Neural cell (in vitro differentiated cells): ENCODE measurements around the gene DMXL1. TPM values are rescaled to one million over a fixed set of nuclear protein-coding genes. Genes with fewer than 3 reads are reported as not detected.

Source experiments
- H2AFZ ChIP-seq: fragments of 200-600, 300-800 bp; sonication (generic), shearing (Covaris generic); 2 replicates; pipeline ENCODE4 v1.6.0; 2014; ENCODE audit warnings: low read depth, mild to moderate bottlenecking, antibody characterized with exemption, low read length, moderate library complexity
- H3F3A ChIP-seq: fragments of 200-600 bp; shearing (Covaris generic); 2 replicates; pipeline ENCODE4 v1.6.1; 2016; ENCODE audit warnings: mild to moderate bottlenecking, moderate library complexity, mixed read lengths, antibody characterized with exemption, low read length; ENCODE audit not compliant: insufficient read depth, poor library complexity, severe bottlenecking
- H3K27ac ChIP-seq: fragments of 200-600, 300-800 bp; sonication (generic), shearing (Covaris generic); 2 replicates; pipeline ENCODE4 v1.5.1; 2014; ENCODE audit warnings: mild to moderate bottlenecking, low read length, moderate library complexity
- H3K27me3 ChIP-seq: fragments of 300-800, 200-600 bp; sonication (generic), shearing (Covaris generic); 2 replicates; pipeline ENCODE4 v1.6.0; 2014; ENCODE audit warnings: mild to moderate bottlenecking, low read depth, low read length, moderate library complexity; ENCODE audit not compliant: insufficient read depth
- H3K36me3 ChIP-seq: fragments of 300-800, 200-600 bp; sonication (generic), shearing (Covaris generic); 2 replicates; pipeline ENCODE4 v1.5.1; 2014; ENCODE audit warnings: mild to moderate bottlenecking, antibody characterized with exemption, low read length, moderate library complexity; ENCODE audit not compliant: insufficient read depth
- H3K4me2 ChIP-seq: fragments of 300-800, 200-600 bp; sonication (generic), shearing (Covaris generic); 2 replicates; pipeline ENCODE4 v1.6.0; 2014; ENCODE audit warnings: mild to moderate bottlenecking, low read length
- H3K4me3 ChIP-seq: fragments of 300-800, 200-600 bp; sonication (generic), shearing (Covaris generic); 2 replicates; pipeline ENCODE4 v1.5.1; 2014; ENCODE audit warnings: mild to moderate bottlenecking, low read length, moderate library complexity
- H3K79me2 ChIP-seq: fragments of 200-600 bp; shearing (Covaris generic); replicated peaks from 2 replicates; pipeline ENCODE4 v1.6.0; 2014; ENCODE audit warnings: mild to moderate bottlenecking, low read length, moderate library complexity; ENCODE audit not compliant: insufficient read depth
- H3K9ac ChIP-seq: fragments of 300-800, 200-600 bp; sonication (generic), shearing (Covaris generic); 2 replicates; pipeline ENCODE4 v1.6.1; 2016; ENCODE audit warnings: mild to moderate bottlenecking, low read length, mixed read lengths
- H3K9me2 ChIP-seq: fragments of 200-600 bp; shearing (Covaris generic); 2 replicates; pipeline ENCODE4 v1.6.1; 2016; ENCODE audit warnings: mild to moderate bottlenecking, low read length, mixed read lengths; ENCODE audit not compliant: insufficient read depth
- H3K9me3 ChIP-seq: fragments of 200-600, 300-800 bp; sonication (generic), shearing (Covaris generic); 2 replicates; pipeline ENCODE4 v1.6.1; 2016; ENCODE audit warnings: mild to moderate bottlenecking, mixed run types, low read length, moderate library complexity, mixed read lengths
- H4K20me1 ChIP-seq: fragments of 200-600 bp; shearing (Covaris generic); 2 replicates; pipeline ENCODE4 v1.6.1; 2016; ENCODE audit warnings: mild to moderate bottlenecking, mixed run types; ENCODE audit not compliant: insufficient read depth
- EP300 ChIP-seq: fragments of 450-650 bp; conservative IDR thresholded peaks from 2 replicates; pipeline ENCODE4 v1.6.1; 2014; ENCODE audit warnings: antibody characterized with exemption, mild to moderate bottlenecking, moderate library complexity; ENCODE audit not compliant: poor library complexity, severe bottlenecking
- EZH2 ChIP-seq: fragments of 200-600, 300-800 bp; shearing (Covaris generic), sonication (generic); IDR thresholded peaks from 2 replicates; pipeline ENCODE4 v1.6.1; 2014; ENCODE audit warnings: antibody characterized with exemption, low read length, borderline replicate concordance, mild to moderate bottlenecking; ENCODE audit not compliant: insufficient read depth, poor library complexity, severe bottlenecking
- MXI1 ChIP-seq: fragments of 450-650 bp; conservative IDR thresholded peaks from 2 replicates; pipeline ENCODE4 v1.6.1; 2014; ENCODE audit warnings: antibody characterized with exemption, mild to moderate bottlenecking; ENCODE audit not compliant: poor library complexity, severe bottlenecking
- POLR2AphosphoS5 ChIP-seq: IDR thresholded peaks from 2 replicates; pipeline ENCODE4 v1.6.1; 2012
- RAD21 ChIP-seq: fragments of 450-650 bp; conservative IDR thresholded peaks from 2 replicates; pipeline ENCODE4 v1.6.1; 2014; ENCODE audit warnings: antibody characterized with exemption, mild to moderate bottlenecking, moderate library complexity
- SMC3 ChIP-seq: fragments of 450-650 bp; conservative IDR thresholded peaks from 2 replicates; pipeline ENCODE4 v1.6.1; 2014; ENCODE audit warnings: antibody characterized with exemption, mild to moderate bottlenecking, moderate library complexity; ENCODE audit not compliant: poor library complexity
- TAF1 ChIP-seq: IDR thresholded peaks from 2 replicates; pipeline ENCODE4 v1.6.1; 2012; ENCODE audit warnings: low read depth
- polyA plus RNA-seq: library from polyadenylated mRNA; depleted of rRNA; stranded (reverse); fragments of >200 nt; gene quantifications from 2 replicates; pipeline ENCODE4 v1.2.3, GENCODE V29; 2014
- TF ChIP-seq, protein P1 (sequence below): IDR thresholded peaks from 2 replicates; pipeline ENCODE4 v1.6.1; 2012; ENCODE audit warnings: borderline replicate concordance
- TF ChIP-seq, protein P2 (sequence below): fragments of 450-650 bp; IDR thresholded peaks from 2 replicates; pipeline ENCODE4 v1.5.1; 2014; ENCODE audit warnings: antibody characterized with exemption, mild to moderate bottlenecking, moderate library complexity; ENCODE audit not compliant: poor library complexity, severe bottlenecking

The DMXL1 gene
- polyA plus RNA-seq, 1 donor from 2014 or later: 46.9 TPM

GRCh38 chr5:119282628-119283027, 211.7 kb downstream of the DMXL1 start:
- H3K79me2 ChIP-seq: no peaks in the 10 kb centered on the region
- no peaks in the 10 kb centered on the region for H3K27me3 ChIP-seq
- H3K36me3 ChIP-seq: no peaks in the 10 kb centered on the region
- H3K9me2 ChIP-seq: no peaks in the 10 kb centered on the region
- H3K4me3 ChIP-seq: no peak overlapping the region
- no peaks in the 10 kb centered on the region for H3K9me3 ChIP-seq
- TF ChIP-seq EZH2: no peak
- TF ChIP-seq, protein P1, sequence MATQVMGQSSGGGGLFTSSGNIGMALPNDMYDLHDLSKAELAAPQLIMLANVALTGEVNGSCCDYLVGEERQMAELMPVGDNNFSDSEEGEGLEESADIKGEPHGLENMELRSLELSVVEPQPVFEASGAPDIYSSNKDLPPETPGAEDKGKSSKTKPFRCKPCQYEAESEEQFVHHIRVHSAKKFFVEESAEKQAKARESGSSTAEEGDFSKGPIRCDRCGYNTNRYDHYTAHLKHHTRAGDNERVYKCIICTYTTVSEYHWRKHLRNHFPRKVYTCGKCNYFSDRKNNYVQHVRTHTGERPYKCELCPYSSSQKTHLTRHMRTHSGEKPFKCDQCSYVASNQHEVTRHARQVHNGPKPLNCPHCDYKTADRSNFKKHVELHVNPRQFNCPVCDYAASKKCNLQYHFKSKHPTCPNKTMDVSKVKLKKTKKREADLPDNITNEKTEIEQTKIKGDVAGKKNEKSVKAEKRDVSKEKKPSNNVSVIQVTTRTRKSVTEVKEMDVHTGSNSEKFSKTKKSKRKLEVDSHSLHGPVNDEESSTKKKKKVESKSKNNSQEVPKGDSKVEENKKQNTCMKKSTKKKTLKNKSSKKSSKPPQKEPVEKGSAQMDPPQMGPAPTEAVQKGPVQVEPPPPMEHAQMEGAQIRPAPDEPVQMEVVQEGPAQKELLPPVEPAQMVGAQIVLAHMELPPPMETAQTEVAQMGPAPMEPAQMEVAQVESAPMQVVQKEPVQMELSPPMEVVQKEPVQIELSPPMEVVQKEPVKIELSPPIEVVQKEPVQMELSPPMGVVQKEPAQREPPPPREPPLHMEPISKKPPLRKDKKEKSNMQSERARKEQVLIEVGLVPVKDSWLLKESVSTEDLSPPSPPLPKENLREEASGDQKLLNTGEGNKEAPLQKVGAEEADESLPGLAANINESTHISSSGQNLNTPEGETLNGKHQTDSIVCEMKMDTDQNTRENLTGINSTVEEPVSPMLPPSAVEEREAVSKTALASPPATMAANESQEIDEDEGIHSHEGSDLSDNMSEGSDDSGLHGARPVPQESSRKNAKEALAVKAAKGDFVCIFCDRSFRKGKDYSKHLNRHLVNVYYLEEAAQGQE: no peak
- TF ChIP-seq POLR2AphosphoS5: no peak
- TF ChIP-seq, protein P2, sequence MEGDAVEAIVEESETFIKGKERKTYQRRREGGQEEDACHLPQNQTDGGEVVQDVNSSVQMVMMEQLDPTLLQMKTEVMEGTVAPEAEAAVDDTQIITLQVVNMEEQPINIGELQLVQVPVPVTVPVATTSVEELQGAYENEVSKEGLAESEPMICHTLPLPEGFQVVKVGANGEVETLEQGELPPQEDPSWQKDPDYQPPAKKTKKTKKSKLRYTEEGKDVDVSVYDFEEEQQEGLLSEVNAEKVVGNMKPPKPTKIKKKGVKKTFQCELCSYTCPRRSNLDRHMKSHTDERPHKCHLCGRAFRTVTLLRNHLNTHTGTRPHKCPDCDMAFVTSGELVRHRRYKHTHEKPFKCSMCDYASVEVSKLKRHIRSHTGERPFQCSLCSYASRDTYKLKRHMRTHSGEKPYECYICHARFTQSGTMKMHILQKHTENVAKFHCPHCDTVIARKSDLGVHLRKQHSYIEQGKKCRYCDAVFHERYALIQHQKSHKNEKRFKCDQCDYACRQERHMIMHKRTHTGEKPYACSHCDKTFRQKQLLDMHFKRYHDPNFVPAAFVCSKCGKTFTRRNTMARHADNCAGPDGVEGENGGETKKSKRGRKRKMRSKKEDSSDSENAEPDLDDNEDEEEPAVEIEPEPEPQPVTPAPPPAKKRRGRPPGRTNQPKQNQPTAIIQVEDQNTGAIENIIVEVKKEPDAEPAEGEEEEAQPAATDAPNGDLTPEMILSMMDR: no peak
- no peak for TF ChIP-seq TAF1
- TF ChIP-seq EP300: no peak
- TF ChIP-seq SMC3: no peak
- TF ChIP-seq RAD21: no peak
- TF ChIP-seq MXI1: no peak
- H3K4me2 ChIP-seq: no peak overlapping the region
- H3F3A ChIP-seq: no peaks in the 10 kb centered on the region
- no peak overlapping the region for H3K27ac ChIP-seq
- H3K9ac ChIP-seq: no peak overlapping the region
- H2AFZ ChIP-seq: no peak overlapping the region
- H4K20me1 ChIP-seq: no peaks in the 10 kb centered on the region

- Histone ChIP-seq H3K9me2 (no peaks in the 10 kb centered on the region), H3K9me3 (no peaks in the 10 kb centered on the region), H3K9ac (no peak overlapping the region), H4K20me1 (no peaks in the 10 kb centered on the region), H3K4me3 (no peak overlapping the region), H3F3A (no peaks in the 10 kb centered on the region), H3K27ac (no peak overlapping the region), H3K4me2 (no peak overlapping the region), H3K79me2 (no peaks in the 10 kb centered on the region), H3K27me3 (no peaks in the 10 kb centered on the region), H2AFZ (no peak overlapping the region), H3K36me3 (no peaks in the 10 kb centered on the region)
- TF ChIP-seq, protein P1: no peak
- TF ChIP-seq MXI1: no peak
Observed at GRCh38 chr5:119284031-119284430, 213.1 kb downstream of the DMXL1 start.
